Osteoblast (primary cell): Measurements from ENCODE around the gene HIVEP2. TPM values are rescaled to one million over a fixed set of nuclear protein-coding genes. Genes with fewer than 3 reads are reported as not detected.

ENCODE experiments used
- DNase-seq: peaks from one replicate; pipeline ENCODE4 v3.0.0; 2011; ENCODE audit warnings: low spot score, mixed read lengths; ENCODE audit not compliant: insufficient read length; ENCODE audit errors: missing footprints
- H2AFZ ChIP-seq: 2 replicates; pipeline ENCODE4 v1.6.0; 2011; ENCODE audit warnings: mild to moderate bottlenecking, low read length
- H3K27ac ChIP-seq: 2 replicates; pipeline ENCODE4 v1.5.1; 2011; ENCODE audit warnings: mild to moderate bottlenecking, low read depth, low read length, moderate library complexity
- H3K27me3 ChIP-seq: 2 replicates; pipeline ENCODE4 v1.6.0; 2012; ENCODE audit warnings: mild to moderate bottlenecking, control low read depth, inconsistent platforms, low read length, moderate library complexity; ENCODE audit not compliant: insufficient read depth
- H3K36me3 ChIP-seq: 2 replicates; pipeline ENCODE4 v1.5.1; 2011; ENCODE audit warnings: mild to moderate bottlenecking, low read length, control low read depth, moderate library complexity; ENCODE audit not compliant: insufficient read depth
- H3K4me1 ChIP-seq: 2 replicates; pipeline ENCODE4 v1.5.1; 2011; ENCODE audit warnings: mild to moderate bottlenecking, low read length, control low read depth, moderate library complexity; ENCODE audit not compliant: insufficient read depth
- H3K4me2 ChIP-seq: 2 replicates; pipeline ENCODE4 v1.6.0; 2011; ENCODE audit warnings: mild to moderate bottlenecking, low read length; ENCODE audit not compliant: insufficient read depth
- H3K4me3 ChIP-seq: fragments of 200-600 bp; sonication (generic); 3 replicates; pipeline ENCODE4 v1.5.1; 2012; ENCODE audit warnings: mild to moderate bottlenecking, low read length, inconsistent platforms; ENCODE audit not compliant: insufficient read depth
- H3K79me2 ChIP-seq: 2 replicates; pipeline ENCODE4 v1.6.0; 2012; ENCODE audit warnings: mild to moderate bottlenecking, low read length, control low read depth, inconsistent platforms; ENCODE audit not compliant: insufficient read depth
- H3K9me3 ChIP-seq: 2 replicates; pipeline ENCODE4 v1.5.1; 2011; ENCODE audit warnings: low read depth, low read length, control low read depth
- H4K20me1 ChIP-seq: 2 replicates; pipeline ENCODE4 v1.6.0; 2012; ENCODE audit warnings: mild to moderate bottlenecking, low read length, control low read depth; ENCODE audit not compliant: insufficient read depth
- CTCF ChIP-seq: IDR thresholded peaks from 2 replicates; pipeline ENCODE4 v1.5.1; 2011; ENCODE audit warnings: mild to moderate bottlenecking, low read depth, low read length, moderate library complexity; ENCODE audit errors: extremely low read depth
- total RNA-seq: library from RNA; depleted of rRNA; stranded (reverse); fragments of >200 nt; gene quantifications from 2 replicates; pipeline ENCODE4 v1.2.3, GENCODE V29; 2012

HIVEP2 gene
- total RNA-seq, 1 donor, result 30.4 TPM

DNA sequence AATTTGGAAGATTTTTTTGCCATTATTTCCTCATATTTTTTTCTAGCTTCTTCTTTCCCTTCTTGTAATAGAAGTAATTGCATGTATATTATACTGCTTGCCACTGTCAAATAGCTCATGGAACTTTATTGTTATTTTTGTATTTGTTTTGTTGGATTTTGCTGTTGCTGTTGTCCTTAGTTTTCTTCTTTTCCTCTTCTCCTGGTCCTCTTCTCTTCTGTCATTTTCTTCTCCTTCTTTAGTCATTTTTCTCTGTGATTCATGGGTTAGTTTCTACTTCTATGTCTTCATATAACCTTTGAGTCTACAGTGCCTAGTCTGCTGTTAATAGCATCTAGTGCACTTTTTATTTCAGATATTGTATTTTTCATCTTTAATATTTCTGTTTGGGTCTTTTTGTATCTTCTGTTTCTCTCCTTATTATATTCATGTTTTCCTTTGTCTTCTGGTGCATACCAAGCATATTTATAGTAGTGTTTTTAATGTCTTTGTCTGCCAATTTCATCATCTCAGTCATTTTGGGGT lies 226.2 kb downstream of the HIVEP2 start:
- Histone ChIP-seq H4K20me1 (no peaks in the 10 kb centered on the region), H3K27me3 (no peaks in the 10 kb centered on the region), H2AFZ (no peak overlapping the region)

GRCh38 chr6:142716097-142716496 lies 228.9 kb downstream of the HIVEP2 start:
- H3K27ac ChIP-seq, result no peak overlapping the region
- H3K27me3 ChIP-seq, result no peaks in the 10 kb centered on the region
- no peaks in the 10 kb centered on the region for H4K20me1 ChIP-seq
- DNase-seq, result no peak
- no peak for TF ChIP-seq CTCF
- no peaks in the 10 kb centered on the region for H3K4me1 ChIP-seq
- no peaks in the 10 kb centered on the region for H3K79me2 ChIP-seq
- no peaks in the 10 kb centered on the region for H3K36me3 ChIP-seq
- H3K4me2 ChIP-seq, result no peak overlapping the region
- no peak overlapping the region for H3K4me3 ChIP-seq
- H2AFZ ChIP-seq, result no peak overlapping the region
- no peaks in the 10 kb centered on the region for H3K9me3 ChIP-seq

More for the DNA sequence above, 226.2 kb downstream of the HIVEP2 start:
- H3K79me2 ChIP-seq, result no peaks in the 10 kb centered on the region
- no peaks in the 10 kb centered on the region for H3K9me3 ChIP-seq
- H3K36me3 ChIP-seq, result no peaks in the 10 kb centered on the region
- no peak overlapping the region for H3K27ac ChIP-seq
- no peak overlapping the region for H3K4me2 ChIP-seq
- no peak for DNase-seq
- TF ChIP-seq CTCF, result no peak
- no peaks in the 10 kb centered on the region for H3K4me1 ChIP-seq
- H3K4me3 ChIP-seq, result no peak overlapping the region

DNA sequence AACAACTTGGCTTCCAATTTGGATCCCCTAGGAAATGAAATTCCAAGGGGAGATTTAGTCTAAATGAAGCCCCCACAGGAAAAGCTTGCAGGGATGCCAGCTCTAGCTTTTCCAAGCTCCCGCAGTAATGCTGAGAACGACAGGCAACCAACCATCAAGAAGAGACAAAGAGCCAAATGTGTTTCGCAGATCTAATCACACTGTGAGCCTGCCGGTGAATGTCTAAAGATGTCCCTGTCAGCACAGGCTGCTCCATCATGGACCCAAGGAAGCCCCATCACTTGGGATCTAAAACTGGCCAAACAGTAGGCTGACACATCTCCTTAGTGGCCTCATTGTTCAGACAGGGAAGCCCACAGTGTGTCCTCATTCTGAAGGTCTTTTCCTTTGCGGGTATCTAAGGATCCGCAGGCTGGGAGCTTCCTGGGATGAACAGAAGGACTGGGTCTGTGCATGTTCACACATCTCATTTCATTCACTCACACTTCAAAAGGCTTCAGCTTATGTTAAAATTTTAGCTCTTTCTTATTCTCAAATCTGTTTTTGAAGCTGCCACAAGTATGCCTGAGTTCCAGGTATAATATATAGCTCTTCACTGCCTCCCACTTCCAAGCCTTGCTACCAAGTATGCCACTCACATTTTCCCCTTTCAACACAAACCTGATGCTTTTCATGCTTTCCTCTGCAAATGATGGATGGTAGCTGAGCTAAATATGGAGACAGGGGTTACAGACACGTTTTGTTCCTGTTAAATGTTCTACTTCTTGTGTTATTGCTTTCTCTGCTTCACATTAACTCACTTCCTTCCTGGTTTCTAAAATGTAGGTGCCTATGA lies 229.8 kb downstream of the HIVEP2 start:
- Histone ChIP-seq H3K4me3 (no peak overlapping the region), H3K4me1 (no peaks in the 10 kb centered on the region), H3K36me3 (no peaks in the 10 kb centered on the region), H4K20me1 (no peaks in the 10 kb centered on the region), H3K27me3 (no peaks in the 10 kb centered on the region), H3K9me3 (no peaks in the 10 kb centered on the region), H3K79me2 (no peaks in the 10 kb centered on the region), H3K4me2 (no peak overlapping the region), H3K27ac (no peak overlapping the region), H2AFZ (no peak overlapping the region)
- TF ChIP-seq CTCF, result no peak
- DNase-seq, result no peak

GRCh38 chr6:142713959-142714358 lies 231.0 kb downstream of the HIVEP2 start:
- no peaks in the 10 kb centered on the region for H3K9me3 ChIP-seq
- H3K36me3 ChIP-seq, result no peaks in the 10 kb centered on the region
- no peak overlapping the region for H2AFZ ChIP-seq
- H3K4me1 ChIP-seq, result no peaks in the 10 kb centered on the region
- H3K4me3 ChIP-seq, result no peak overlapping the region
- TF ChIP-seq CTCF, result no peak
- no peak overlapping the region for H3K27ac ChIP-seq
- no peaks in the 10 kb centered on the region for H3K79me2 ChIP-seq
- no peaks in the 10 kb centered on the region for H4K20me1 ChIP-seq
- no peak for DNase-seq
- H3K4me2 ChIP-seq, result no peak overlapping the region
- H3K27me3 ChIP-seq, result no peaks in the 10 kb centered on the region
